ENCODE measurements around the gene LSM14B.
"Not testable (repeated sequence)": the region's sequence is repeated elsewhere in the genome, so short reads cannot be mapped to it uniquely, and the experiment has no call there.

Gene LSM14B

GRCh38 chr20:62121776-62122653 lies at the start of gene LSM14B:
Gene LSM14B, plus strand, starts transcription at chr20:62122475. Its CDS starts 192 bp downstream, at chr20:62122667.
- FAIRE-seq = no peak

GRCh38 chr20:62073323-62073722 lies 49.0 kb upstream of the LSM14B start:
- FAIRE-seq = no peak

DNA sequence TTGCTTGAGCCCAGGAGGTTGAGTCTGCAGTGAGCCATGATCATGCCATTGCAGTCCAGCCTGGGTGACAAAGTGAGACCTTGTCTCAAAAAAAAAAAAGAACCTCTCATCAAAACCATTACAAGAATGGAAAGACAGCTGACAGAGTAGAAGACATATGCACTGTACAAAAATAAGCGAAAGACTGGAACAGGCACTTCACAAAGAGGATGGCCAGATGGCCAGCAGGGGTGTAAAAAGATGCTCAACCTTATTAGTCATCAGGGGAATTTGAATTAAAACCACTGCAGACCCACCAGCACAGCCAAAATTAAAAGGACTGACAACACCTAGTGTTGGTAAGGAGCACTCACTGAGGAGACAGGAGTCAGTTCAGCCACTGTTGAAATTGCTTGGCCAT lies 43.1 kb upstream of the LSM14B start:
- FAIRE-seq = no peak

DNA sequence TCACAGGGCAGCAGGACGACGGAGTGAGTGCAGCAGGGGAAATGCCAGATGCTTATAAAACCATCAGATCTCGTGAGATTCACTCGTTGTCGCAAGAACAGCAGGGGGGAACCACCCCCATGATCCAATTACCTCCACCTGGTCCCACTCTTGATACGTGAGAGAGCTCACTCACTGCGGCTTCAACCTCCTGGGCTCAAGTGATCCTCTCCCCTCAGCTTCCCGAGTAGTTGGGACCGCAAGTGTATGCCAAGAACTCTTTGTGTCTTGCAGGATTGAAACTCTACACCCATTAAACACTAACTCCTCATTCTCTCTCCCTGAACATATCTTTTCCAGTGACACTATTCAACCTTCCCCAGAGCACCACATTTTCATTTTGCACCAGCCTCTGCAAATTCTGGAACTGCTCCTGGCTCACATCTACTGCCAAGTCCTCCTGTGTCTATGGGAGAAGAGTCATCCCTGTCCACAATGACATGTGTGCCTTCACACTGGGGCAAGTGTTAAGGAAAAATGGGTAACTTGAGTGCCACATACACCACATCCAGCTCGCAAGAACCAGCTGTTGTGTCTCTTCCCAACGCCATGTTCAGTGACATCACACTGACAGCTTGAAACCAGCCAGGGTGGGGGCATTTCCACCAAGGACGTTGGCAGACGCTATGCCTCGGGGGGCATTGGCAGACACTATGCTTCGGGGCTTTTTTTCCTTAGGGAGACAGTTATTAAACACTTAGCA lies 41.9 kb upstream of the LSM14B start:
- no peak for FAIRE-seq

DNA sequence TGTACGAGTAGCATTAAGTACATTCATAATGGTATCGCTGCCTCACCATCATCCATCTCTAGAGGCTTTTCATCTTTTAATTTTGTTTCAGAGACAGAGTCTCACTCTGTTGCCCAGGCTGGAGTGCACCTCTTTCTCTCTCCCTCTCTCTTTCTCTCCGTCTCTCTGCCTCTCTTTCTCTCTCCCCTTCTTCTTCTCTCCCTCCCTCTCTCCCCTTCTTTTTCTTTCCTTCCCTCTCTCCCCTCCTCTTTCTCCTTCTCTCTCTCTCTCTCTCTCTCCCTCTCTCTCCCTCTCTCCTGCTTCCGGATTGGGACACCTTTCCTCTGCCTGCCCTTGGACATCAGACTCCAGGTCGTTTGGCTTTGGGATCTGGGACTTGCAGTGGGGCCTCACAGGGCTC lies 39.0 kb upstream of the LSM14B start:
- FAIRE-seq = no peak

DNA sequence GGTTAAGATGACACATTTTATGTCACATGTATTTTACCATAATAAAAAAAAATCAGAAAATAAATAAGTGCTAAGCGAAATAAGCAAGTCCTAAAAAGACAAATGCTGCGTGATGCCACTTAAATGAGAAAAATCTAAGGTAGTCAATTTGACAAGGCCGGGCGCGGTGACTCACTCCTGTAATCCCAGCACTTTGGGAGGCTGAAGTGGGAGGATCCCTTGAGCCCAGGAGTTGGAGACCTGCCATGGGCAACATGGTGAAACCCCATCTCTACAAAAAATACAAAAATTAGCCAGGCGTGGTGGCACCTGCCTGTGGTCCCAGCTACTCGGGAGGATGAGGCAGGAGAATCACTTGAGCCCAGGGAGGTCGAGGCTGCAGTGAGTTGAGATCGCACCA lies 38.1 kb upstream of the LSM14B start:
- not testable (repeated sequence) for FAIRE-seq

DNA sequence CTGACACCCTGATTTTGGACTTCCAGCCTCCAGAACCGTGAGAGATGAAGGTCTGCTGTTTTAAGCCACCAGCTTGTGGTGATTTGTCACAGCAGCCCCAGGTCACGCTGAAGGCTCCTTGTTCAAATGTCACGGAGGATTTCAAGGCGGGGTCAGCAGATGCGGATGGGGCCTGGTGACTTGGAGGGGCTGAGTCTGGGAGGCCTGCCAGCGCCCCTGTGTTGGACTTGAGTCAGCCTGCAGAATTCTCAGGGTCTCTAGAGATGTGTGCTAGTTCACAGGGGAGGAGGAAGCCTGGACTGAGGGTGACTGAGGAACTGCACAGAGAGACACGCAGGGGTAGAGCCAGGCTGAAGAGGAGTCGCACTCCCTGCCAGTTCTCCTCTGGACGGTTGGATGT lies 37.1 kb upstream of the LSM14B start:
- FAIRE-seq = no peak

- FAIRE-seq = no peak
These were observed 35.0 kb upstream of the LSM14B start for GRCh38 chr20:62087227-62087626.

GRCh38 chr20:62087632-62088031 lies 34.6 kb upstream of the LSM14B start:
- no peak for FAIRE-seq

DNA sequence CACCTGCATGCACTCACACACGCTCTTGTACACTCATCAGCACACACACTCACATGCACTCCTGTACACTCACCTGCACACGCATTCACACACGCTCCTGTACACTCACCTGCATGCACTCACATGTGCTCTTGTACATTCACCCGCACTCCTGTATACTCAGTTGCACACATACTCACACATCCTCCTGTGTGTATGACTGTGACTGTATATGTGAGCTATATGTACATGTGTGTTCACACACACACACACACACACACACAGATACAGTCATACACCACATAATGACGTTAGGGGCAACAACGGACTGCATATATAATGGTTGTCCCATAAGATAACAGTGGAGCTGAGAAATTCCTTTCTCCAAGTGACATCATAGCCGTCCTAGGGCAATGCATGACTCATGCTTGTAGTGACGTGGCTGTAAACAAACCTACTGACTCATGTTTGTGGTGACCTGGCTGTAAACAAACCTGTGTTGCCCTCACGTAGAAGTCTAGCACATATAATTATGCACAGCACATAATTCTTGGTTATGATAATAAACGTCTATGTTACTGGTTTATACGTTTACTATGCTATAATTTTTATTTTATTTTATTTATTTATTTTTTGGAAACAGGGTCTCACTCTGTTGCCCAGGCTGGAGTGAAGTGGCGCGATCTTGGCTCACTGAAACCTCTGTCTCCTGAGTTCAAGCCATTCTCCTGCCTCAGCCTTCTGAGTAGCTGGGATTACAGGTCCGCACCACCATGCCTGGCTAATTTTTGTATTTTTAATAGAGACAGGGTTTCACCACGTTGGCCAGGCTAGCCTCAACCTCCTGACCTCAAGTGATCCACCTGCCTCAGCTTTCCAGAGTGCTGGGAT lies 33.8 kb upstream of the LSM14B start:
- no peak for FAIRE-seq

- no peak for FAIRE-seq
These were observed 32.9 kb upstream of the LSM14B start for GRCh38 chr20:62089393-62089792.

GRCh38 chr20:62096421-62097380 lies 25.6 kb upstream of the LSM14B start:
- FAIRE-seq = no peak

DNA sequence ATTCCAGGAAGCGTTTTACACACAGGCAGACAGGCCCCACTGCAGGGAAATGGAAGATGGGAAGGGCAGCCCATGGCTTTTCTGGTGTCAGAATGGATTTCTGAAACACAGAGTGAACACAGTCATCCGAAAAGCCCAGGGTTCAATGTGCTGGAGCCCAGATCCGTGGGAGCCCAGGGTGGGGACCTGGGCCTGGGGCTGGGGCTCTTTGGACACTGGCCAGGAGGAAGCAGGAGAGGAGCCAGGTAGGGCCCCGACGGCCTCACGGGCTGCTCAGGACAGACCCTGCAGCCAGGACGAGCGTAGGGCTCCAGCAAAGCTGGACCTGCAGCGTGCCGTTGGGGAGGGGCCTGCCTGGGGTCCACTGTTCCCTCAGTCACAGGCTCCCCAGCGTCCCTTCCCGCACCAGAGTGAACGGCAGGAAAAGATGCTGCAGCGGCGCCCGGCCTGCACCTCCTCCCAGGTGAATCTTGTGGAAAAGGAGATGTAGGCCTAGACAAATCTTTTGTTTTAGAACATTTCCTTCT lies 24.3 kb upstream of the LSM14B start:
- FAIRE-seq = no peak

GRCh38 chr20:62101078-62101477 lies 21.2 kb upstream of the LSM14B start:
- FAIRE-seq = no peak

DNA sequence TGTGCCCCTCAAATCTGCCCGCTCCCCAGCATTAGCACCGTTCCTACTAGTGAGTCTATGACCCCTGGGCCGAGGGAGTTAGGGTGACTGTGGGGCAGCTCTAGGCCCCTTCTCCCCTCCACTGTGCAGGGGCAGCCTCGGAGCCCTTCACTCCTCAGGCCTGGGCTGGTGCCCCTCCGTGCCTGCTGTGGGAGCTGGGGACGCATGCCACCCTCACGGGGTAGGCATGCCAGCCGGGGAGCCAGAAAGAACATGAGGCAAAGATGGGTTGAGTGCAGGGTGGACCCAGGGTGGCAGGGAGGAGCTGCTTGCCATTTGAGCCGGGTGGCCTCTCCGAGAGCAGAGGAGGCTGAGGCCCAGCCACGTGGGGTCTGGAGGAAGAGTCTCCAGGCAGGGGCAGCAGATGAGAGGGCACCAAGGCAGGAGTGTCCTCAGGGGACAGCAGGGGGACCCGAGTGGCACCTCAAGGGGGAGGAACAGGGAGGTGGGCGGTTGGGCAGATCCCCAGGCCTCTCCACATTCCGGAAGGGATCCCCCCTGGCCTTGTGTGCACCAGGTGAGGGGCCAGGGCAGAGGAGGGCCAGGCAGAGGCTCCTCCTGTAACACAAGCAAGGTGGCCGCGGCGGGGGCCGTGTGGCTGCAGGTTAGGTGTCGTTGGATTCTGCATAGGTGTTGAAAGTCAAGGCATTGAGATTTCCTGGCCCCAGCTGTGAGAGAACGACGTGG lies 18.6 kb upstream of the LSM14B start:
- FAIRE-seq = no peak

DNA sequence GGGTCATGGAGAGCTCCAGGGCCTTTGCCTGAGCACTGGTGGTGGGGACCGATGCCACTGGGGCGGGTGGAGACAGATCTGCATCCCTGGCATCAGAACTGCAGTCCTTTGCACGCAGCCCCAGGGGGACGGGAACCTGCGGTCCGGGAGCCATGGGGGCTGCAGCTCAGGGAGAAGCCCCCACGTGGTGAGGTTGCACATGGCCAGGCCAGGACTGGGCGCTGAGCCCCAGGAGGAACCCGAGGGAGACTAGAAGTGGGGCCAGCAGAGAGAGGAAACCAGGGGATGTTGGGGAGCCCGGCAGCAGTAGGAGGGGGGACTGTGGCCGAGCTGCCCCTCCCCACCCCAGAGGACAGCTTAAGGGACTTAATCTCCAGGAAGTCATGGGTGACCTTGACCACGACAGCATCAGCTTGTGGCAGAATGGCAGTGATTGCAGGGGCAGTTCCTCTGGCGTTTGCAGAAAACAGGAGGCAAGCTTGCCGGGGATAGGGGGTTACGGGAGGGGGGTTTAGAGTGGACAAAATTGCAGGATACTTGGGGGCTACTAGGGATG lies 18.0 kb upstream of the LSM14B start:
- FAIRE-seq = no peak

GRCh38 chr20:62104791-62105345 lies 17.4 kb upstream of the LSM14B start:
- no peak for FAIRE-seq

DNA sequence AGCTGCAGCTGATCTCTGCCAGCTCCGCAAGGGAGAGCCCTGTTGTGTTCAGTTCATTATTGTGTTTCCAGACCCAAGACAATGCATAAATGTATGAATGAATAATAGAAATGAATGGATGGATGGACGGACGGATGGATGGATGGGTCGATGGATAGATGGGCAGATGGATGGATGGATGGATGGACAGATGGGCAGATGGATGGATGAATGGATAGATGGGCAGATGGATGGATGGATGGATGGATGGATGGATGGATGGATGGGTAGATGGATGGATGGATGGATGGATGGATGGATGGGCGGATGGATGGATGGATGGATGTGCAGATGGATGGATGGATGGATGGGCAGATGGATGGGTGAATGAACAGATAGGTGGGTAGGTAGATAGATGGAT lies 16.7 kb upstream of the LSM14B start:
- no peak for FAIRE-seq

DNA sequence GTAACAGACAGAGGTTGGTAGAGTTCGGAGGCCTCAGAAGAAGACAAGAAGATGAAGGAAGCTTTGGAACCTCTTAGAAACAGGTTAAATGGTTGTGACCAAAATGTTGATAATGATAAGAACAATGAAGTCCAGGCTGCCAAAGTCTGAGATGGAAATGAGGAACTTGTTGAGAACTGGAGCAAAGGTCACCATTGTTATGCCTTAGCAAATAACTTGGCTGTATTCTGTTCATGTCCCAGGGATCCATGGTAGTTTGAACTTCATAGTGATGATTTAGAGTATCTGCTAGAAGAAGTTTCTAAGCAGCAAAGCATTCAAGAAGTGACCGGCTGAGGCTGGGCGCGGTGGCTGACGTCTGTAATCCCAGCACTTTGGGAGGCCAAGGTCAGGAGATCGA lies 11.1 kb upstream of the LSM14B start:
- no peak for FAIRE-seq

DNA sequence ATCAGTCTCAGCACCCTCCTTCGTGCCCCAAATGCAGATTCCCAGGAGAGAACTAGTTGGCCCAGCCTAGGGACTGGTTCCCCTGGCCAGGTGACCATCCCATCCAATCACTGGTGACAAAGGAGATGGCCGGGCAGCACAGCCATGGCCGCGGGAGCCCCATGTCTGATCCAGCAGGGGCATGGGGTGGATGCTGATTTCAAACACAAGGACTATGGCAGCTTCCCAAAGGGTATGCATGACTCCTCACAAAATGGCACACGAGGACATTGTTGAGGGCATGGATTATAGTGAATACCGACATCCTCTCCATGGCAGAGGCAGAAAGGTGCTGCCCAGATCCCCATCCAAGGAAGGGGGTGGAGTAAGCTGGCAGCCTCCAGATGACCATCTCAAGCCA lies 9.9 kb upstream of the LSM14B start:
- no peak for FAIRE-seq
